Medulla oblongata (tissue), 1 donor: ENCODE measurements around the gene KCNK15.
A peak's percentile ranks its signal among the peaks of the same experiment; 100 is the strongest.

Experiments
- DNase-seq: peaks from one replicate; pipeline ENCODE4 v3.0.0-alpha.2; 2015; ENCODE audit errors: extremely low spot score

The KCNK15 gene

GRCh38 chr20:44736170-44737021 is 9.3 kb upstream of the KCNK15 start:
- DNase-seq: peak; percentile 91

GRCh38 chr20:44737116-44737515 is 8.5 kb upstream of the KCNK15 start:
- no peak for DNase-seq

GRCh38 chr20:44738813-44739477 is 6.7 kb upstream of the KCNK15 start:
- DNase-seq: peak; percentile 93

GRCh38 chr20:44739942-44740341 is 5.7 kb upstream of the KCNK15 start:
- DNase-seq: no peak

GRCh38 chr20:44742304-44743079 is 3.2 kb upstream of the KCNK15 start:
- DNase-seq: no peak

- no peak for DNase-seq
These were observed 2.5 kb upstream of the KCNK15 start for GRCh38 chr20:44743080-44743701.

- no peak for DNase-seq
These were observed 1.6 kb upstream of the KCNK15 start for GRCh38 chr20:44743916-44744655.

- DNase-seq: no peak
These were observed 505 bp upstream of the KCNK15 start for GRCh38 chr20:44745122-44745597.

- DNase-seq: no peak
These were observed 901 bp downstream of the KCNK15 start for GRCh38 chr20:44746367-44747165.

- peak; percentile 65 for DNase-seq
These were observed 1.7 kb downstream of the KCNK15 start for GRCh38 chr20:44747166-44748004.

- no peak for DNase-seq
These were observed 2.3 kb downstream of the KCNK15 start for GRCh38 chr20:44748005-44748370.

- DNase-seq: no peak
These were observed 4.6 kb downstream of the KCNK15 start for GRCh38 chr20:44750081-44750805.

- DNase-seq: no peak
These were observed 6.7 kb downstream of the KCNK15 start for GRCh38 chr20:44752099-44752931.

GRCh38 chr20:44754554-44754953 is 8.9 kb downstream of the KCNK15 start:
- DNase-seq: no peak

GRCh38 chr20:44756011-44756688 is 10.5 kb downstream of the KCNK15 start:
- DNase-seq: no peak

- no peak for DNase-seq
These were observed 11.3 kb downstream of the KCNK15 start for GRCh38 chr20:44756956-44757355.
